ENCODE data around the gene MROH7.

The MROH7 gene

DNA sequence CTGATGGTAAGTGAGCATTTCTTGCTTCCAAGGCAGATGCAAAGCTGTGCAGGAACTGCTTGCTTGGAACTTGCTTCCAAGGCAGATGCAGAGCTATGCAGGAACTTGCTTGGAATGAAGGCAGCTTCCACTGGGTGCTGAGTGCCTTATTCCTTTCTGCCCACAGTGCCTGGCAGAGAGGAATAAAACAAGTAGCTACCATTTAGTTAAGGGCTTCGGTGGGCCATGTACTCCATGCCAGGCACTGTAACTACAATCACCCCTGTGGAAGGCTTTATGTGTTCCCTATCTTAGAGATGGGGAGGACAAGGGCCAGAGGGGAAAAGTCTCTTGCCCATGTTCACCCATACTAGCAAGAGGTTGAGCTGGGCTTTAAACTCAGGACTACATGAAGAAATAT, 8.3 kb downstream of the MROH7 start (continued):
- TF ChIP-seq ZNF645 (tag by site-specific recombination; IDR thresholded peaks at IDR 0.05), result no peak

DNA sequence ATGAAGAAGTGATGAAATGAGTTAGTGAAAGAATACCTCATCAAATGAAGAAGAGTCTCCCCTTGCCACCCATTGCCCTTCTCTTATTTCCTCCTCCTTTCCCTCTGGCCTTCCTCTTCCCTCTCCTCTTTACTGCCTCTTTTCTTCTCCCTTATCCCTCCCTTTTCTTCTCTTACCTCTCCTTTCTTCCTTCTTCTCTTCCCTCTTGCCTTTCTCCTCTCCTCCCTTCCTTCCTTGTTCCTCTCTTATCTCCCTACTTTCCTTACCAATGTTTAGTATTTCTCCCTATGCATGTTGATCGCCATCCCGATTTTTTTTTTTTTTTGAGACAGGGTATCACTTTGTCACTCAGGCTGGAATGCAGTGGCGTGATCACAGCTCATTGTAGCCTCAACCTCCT, 8.8 kb downstream of the MROH7 start:
- no peaks in the 10 kb centered on the region for H3K36me3 ChIP-seq (ENCODE audit: control insufficient read depth in 2 of 2, insufficient read depth in 1 of 2, low read length in 2 of 2)
- no peaks in the 10 kb centered on the region for H3K9me3 ChIP-seq (ENCODE audit: control insufficient read depth, insufficient read depth, low read depth, low read length)
- ChIA-PET CTCF (interaction anchor here (0.7 kb wide), 1 partner anchor 102 kb away, joined by 3 read pairs; no protein-coding TSS in a partner anchor), POLR2A (interaction anchor here (0.5 kb wide), 1 partner anchor 243 kb away, joined by 5 read pairs; no protein-coding TSS in a partner anchor)
- TF ChIP-seq ZNF366 (tag by site-specific recombination; conservative IDR thresholded peaks at IDR 0.05) (peak; percentile 50), ZNF837 (tag by site-specific recombination; IDR thresholded peaks at IDR 0.05) (no peak)
- H3K4me3 ChIP-seq (ENCODE audit: low read depth, low read length), result no peak overlapping the region
- H3K27ac ChIP-seq (ENCODE audit: extremely low read depth, low read depth, low read length), result no peak overlapping the region
- H3K4me1 ChIP-seq (ENCODE audit: control insufficient read depth, insufficient read depth, low read length), result no peaks in the 10 kb centered on the region

DNA sequence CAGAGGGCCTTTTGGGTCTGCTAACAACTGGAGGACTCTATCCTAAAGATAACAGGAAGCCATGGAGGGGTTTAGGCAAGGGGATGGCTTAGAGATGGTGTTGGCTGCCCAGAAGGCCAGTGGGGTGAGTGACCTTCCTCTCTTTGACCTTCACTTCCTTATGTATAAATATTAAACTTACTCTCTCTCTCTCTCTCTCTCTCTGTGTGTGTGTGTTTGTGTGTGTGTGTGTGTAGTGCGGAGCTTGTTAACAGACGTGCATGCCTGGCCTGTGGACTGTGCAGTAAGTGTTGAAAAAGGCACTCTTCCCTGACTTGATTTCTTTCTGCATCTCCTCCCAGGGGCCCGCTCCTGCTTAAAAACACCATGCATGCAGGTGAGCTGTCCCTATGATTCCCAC, 10.0 kb downstream of the MROH7 start:
- no peak overlapping the region for H3K4me3 ChIP-seq (ENCODE audit: low read depth, low read length)
- ChIA-PET CTCF (interaction anchor here (0.7 kb wide), 1 partner anchor 120 kb away, joined by 3 read pairs; no protein-coding TSS in a partner anchor), POLR2A (no interaction called here)
- H3K9me3 ChIP-seq (ENCODE audit: control insufficient read depth, insufficient read depth, low read depth, low read length), result no peaks in the 10 kb centered on the region
- no peaks in the 10 kb centered on the region for H3K4me1 ChIP-seq (ENCODE audit: control insufficient read depth, insufficient read depth, low read length)
- TF ChIP-seq, protein P1, sequence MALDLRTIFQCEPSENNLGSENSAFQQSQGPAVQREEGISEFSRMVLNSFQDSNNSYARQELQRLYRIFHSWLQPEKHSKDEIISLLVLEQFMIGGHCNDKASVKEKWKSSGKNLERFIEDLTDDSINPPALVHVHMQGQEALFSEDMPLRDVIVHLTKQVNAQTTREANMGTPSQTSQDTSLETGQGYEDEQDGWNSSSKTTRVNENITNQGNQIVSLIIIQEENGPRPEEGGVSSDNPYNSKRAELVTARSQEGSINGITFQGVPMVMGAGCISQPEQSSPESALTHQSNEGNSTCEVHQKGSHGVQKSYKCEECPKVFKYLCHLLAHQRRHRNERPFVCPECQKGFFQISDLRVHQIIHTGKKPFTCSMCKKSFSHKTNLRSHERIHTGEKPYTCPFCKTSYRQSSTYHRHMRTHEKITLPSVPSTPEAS (tag by site-specific recombination; IDR thresholded peaks at IDR 0.05), result 0 out of 2 replicates have a peak, but pooled peaks have one; percentile 27
- TF ChIP-seq ZNF2 (tag by site-specific recombination; IDR thresholded peaks at IDR 0.05) (no peak), ZIC2 (tag by site-specific recombination; IDR thresholded peaks at IDR 0.05) (no peak), ZNF555 (tag by site-specific recombination; conservative IDR thresholded peaks at IDR 0.05) (no peak)
- H3K36me3 ChIP-seq (ENCODE audit: control insufficient read depth in 2 of 2, insufficient read depth in 1 of 2, low read length in 2 of 2), result no peaks in the 10 kb centered on the region
- no peak overlapping the region for H3K27ac ChIP-seq (ENCODE audit: extremely low read depth, low read depth, low read length)

- Histone ChIP-seq H3K27ac (ENCODE audit: extremely low read depth, low read depth, low read length) (no peak overlapping the region), H3K9me3 (ENCODE audit: control insufficient read depth, insufficient read depth, low read depth, low read length) (no peaks in the 10 kb centered on the region), H3K4me3 (ENCODE audit: low read depth, low read length) (no peak overlapping the region), H3K36me3 (ENCODE audit: control insufficient read depth in 2 of 2, insufficient read depth in 1 of 2, low read length in 2 of 2) (no peaks in the 10 kb centered on the region), H3K4me1 (ENCODE audit: control insufficient read depth, insufficient read depth, low read length) (no peaks in the 10 kb centered on the region)
- POLR2A ChIA-PET, result no interaction called here
- CTCF ChIA-PET, result interaction anchor here (0.7 kb wide), 2 partner anchors 11 to 121 kb away, joined by 3 read pairs; no protein-coding TSS in a partner anchor
- TF ChIP-seq SP2 (tag by site-specific recombination; IDR thresholded peaks at IDR 0.05) (no peak), PRDM2 (tag by site-specific recombination; IDR thresholded peaks at IDR 0.05; ENCODE audit: borderline replicate concordance) (no peak), HOXC10 (CRISPR knock-in tag; IDR thresholded peaks at IDR 0.05) (no peak), ZNF645 (tag by site-specific recombination; IDR thresholded peaks at IDR 0.05) (no peak), ZFP41 (tag by site-specific recombination; IDR thresholded peaks at IDR 0.05; ENCODE audit: borderline replicate concordance) (no peak), GLI4 (tag by site-specific recombination; IDR thresholded peaks at IDR 0.05) (no peak)
- TF ChIP-seq, protein P2, sequence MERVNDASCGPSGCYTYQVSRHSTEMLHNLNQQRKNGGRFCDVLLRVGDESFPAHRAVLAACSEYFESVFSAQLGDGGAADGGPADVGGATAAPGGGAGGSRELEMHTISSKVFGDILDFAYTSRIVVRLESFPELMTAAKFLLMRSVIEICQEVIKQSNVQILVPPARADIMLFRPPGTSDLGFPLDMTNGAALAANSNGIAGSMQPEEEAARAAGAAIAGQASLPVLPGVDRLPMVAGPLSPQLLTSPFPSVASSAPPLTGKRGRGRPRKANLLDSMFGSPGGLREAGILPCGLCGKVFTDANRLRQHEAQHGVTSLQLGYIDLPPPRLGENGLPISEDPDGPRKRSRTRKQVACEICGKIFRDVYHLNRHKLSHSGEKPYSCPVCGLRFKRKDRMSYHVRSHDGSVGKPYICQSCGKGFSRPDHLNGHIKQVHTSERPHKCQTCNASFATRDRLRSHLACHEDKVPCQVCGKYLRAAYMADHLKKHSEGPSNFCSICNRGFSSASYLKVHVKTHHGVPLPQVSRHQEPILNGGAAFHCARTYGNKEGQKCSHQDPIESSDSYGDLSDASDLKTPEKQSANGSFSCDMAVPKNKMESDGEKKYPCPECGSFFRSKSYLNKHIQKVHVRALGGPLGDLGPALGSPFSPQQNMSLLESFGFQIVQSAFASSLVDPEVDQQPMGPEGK (tag by site-specific recombination; IDR thresholded peaks at IDR 0.05), result no peak
These were observed 10.6 kb downstream of the MROH7 start for GRCh38 chr1:54652168-54652567.
